Thoracic aorta (tissue), 2 donors: ENCODE results near the gene GNAO1. TPM values are rescaled to one million over a fixed set of nuclear protein-coding genes. Genes with fewer than 3 reads are reported as not detected.

Source experiments
- ATAC-seq: fragments of 150-250 bp; one replicate; pipeline ENCODE4 v1.8.0; 2017; ENCODE audit warnings: low read depth; ENCODE audit not compliant: insufficient number of reproducible peaks, low FRiP score
- DNase-seq: peaks from one replicate; pipeline ENCODE4 v3.0.0-alpha.2; 2020; ENCODE audit warnings: low spot score
- H3K27ac ChIP-seq, 2 donors: fragments of 200-600 bp; sonication (generic); 1 replicate in 1 of 2; 2 replicates in 1 of 2; pipeline ENCODE4 v1.5.1; 2016; ENCODE audit warnings: mild to moderate bottlenecking in 2 of 2, moderate library complexity in 2 of 2
- H3K27me3 ChIP-seq: fragments of 200-600 bp; sonication (generic); replicated peaks from 2 replicates; pipeline ENCODE4 v1.6.0; 2016; ENCODE audit warnings: mild to moderate bottlenecking; ENCODE audit not compliant: insufficient read depth
- H3K36me3 ChIP-seq: fragments of 200-600 bp; sonication (generic); one replicate; pipeline ENCODE4 v1.5.1; 2016
- H3K4me1 ChIP-seq, 2 donors: fragments of 200-600 bp; sonication (generic); 1 replicate in 1 of 2; 2 replicates in 1 of 2; pipeline versions ENCODE4 v1.5.1 to v1.6.0; 2016; ENCODE audit warnings: low read depth in 2 of 2, mild to moderate bottlenecking in 1 of 2; ENCODE audit not compliant: control insufficient read depth in 1 of 2
- H3K4me3 ChIP-seq: fragments of 200-600 bp; sonication (generic); 2 replicates; pipeline ENCODE4 v1.5.1; 2016; ENCODE audit warnings: mild to moderate bottlenecking
- H3K9me3 ChIP-seq: fragments of 200-600 bp; sonication (generic); 2 replicates; pipeline ENCODE4 v1.5.1; 2016
- CTCF ChIP-seq: fragments of 200-600 bp; sonication (generic); IDR thresholded peaks from one replicate; pipeline ENCODE4 v1.5.1; 2019; ENCODE audit warnings: antibody characterized with exemption
- total RNA-seq, 2 donors: library from RNA; depleted of rRNA; stranded (reverse); fragments of >200 nt; gene quantifications; one replicate each; pipeline versions ENCODE4 v1.1.0 to v1.2.3, GENCODE V29; 2016

Gene GNAO1
- 1 to 10 TPM; 2.0 to 4.5 TPM for total RNA-seq

GRCh38 chr16:56191156-56191815 lies at the start of gene GNAO1:
TSS of gene GNAO1 (plus strand) at chr16:56191489. CDS start at chr16:56192236, 747 bp downstream.
- H3K4me1 ChIP-seq: peaks cover 9 to 40% of the 10 kb centered on the region in 2 donors
- ATAC-seq: peak; percentile 47
- no peaks in the 10 kb centered on the region for H3K36me3 ChIP-seq
- peak within 1 kb of the TSS; percentile 76 to 85 for H3K27ac ChIP-seq
- peak within 1 kb of the TSS; percentile 85 for H3K4me3 ChIP-seq
- DNase-seq: no peak
- TF ChIP-seq CTCF: no peak
- H3K27me3 ChIP-seq: no peaks in the 10 kb centered on the region
- H3K9me3 ChIP-seq: no peaks in the 10 kb centered on the region

GRCh38 chr16:56143666-56144065 lies 47.6 kb upstream of the GNAO1 start:
- Histone ChIP-seq H3K36me3 (no peaks in the 10 kb centered on the region), H3K4me1 (no peaks in the 10 kb centered on the region), H3K4me3 (no peak overlapping the region), H3K9me3 (no peaks in the 10 kb centered on the region), H3K27ac (no peak overlapping the region), H3K27me3 (no peaks in the 10 kb centered on the region)
- DNase-seq (no peak), ATAC-seq (no peak)
- no peak for TF ChIP-seq CTCF

DNA sequence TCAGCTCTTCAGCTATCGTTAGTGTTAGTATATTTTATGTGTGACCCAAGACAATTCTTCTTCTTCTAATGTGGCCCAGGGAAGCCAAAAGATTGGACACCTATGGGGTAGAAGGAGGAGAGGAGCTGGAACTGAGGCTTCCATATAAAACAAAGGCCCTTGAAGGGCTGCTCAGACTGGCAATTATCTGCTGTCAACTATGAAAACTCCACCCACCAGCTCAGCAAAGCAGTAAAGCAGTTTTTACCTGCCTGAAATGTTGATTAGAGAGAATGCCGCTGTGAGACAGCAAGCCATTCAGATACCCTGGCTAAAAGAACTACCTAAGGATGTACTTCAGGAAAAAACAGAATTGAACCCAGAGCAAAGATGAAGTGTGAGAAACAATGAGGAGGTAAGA lies 45.9 kb upstream of the GNAO1 start:
- H3K9me3 ChIP-seq: no peaks in the 10 kb centered on the region
- ATAC-seq (no peak), DNase-seq (no peak)
- no peak for TF ChIP-seq CTCF
- H3K27me3 ChIP-seq: no peaks in the 10 kb centered on the region
- H3K4me1 ChIP-seq: no peaks in the 10 kb centered on the region
- H3K36me3 ChIP-seq: no peaks in the 10 kb centered on the region
- H3K4me3 ChIP-seq: no peak overlapping the region
- no peak overlapping the region for H3K27ac ChIP-seq

- TF ChIP-seq CTCF: no peak
Observed at GRCh38 chr16:56151621-56152020, 39.7 kb upstream of the GNAO1 start.

DNA sequence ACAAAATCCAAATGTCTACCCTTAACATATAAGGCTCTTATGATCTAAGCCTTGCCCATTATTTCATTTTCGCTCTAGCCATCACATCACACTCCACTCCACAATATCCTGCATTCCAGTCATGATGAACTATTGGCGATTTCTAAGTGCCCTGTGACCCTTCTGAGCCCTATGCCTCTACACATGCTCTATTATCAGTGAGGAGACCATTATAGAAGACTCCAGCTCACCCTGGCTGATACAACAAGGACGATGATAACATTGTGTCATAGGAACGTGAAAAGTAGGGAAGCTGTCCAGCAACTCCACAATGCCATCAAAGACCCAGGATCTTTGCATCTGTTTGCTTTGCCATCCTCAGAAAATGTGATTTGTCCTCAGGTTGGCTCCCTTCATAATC lies 29.6 kb upstream of the GNAO1 start:
- TF ChIP-seq CTCF: no peak
- H3K4me1 ChIP-seq: no peaks in the 10 kb centered on the region
- DNase-seq (no peak), ATAC-seq (no peak)
- H3K27ac ChIP-seq: no peak overlapping the region
- H3K27me3 ChIP-seq: no peaks in the 10 kb centered on the region
- H3K4me3 ChIP-seq: no peak overlapping the region
- H3K9me3 ChIP-seq: no peaks in the 10 kb centered on the region
- H3K36me3 ChIP-seq: no peaks in the 10 kb centered on the region

More at GRCh38 chr16:56151621-56152020, 39.7 kb upstream of the GNAO1 start:
- no peak for ATAC-seq
- no peaks in the 10 kb centered on the region for H3K36me3 ChIP-seq
- H3K4me1 ChIP-seq: no peaks in the 10 kb centered on the region
- DNase-seq: no peak
- H3K27ac ChIP-seq: no peak overlapping the region
- H3K9me3 ChIP-seq: no peaks in the 10 kb centered on the region
- H3K27me3 ChIP-seq: no peaks in the 10 kb centered on the region
- H3K4me3 ChIP-seq: no peak overlapping the region
